OCI-LY7 (cell line): ENCODE measurements around the gene SLCO2A1. TPM values are rescaled to one million over a fixed set of nuclear protein-coding genes. Genes with fewer than 3 reads are reported as not detected.

ENCODE experiments used
- BruUV-seq: library from RNA; stranded (reverse); fragments of 400-500 nt; replicated peaks from 2 replicates; lab custom pipeline; 2021; lab: Mats Ljungman, UMichigan
- CTCF ChIA-PET: fragments of 300-600 bp; sonication (Branson Sonifier 250); formaldehyde crosslinking; loops from one replicate; lab custom pipeline; 2022; ENCODE audit warnings: antibody characterized with exemption; ENCODE audit not compliant: unreplicated experiment; lab: Charles Lee
- POLR2A ChIA-PET: fragments of 300-600 bp; sonication (Branson Sonifier 250); formaldehyde crosslinking; loops from one replicate; lab custom pipeline; 2022; ENCODE audit warnings: antibody characterized with exemption; lab: Charles Lee
- DNase-seq: peaks from one replicate; pipeline ENCODE4 v3.0.0-alpha.2; 2015; ENCODE audit warnings: low spot score
- H2AFZ ChIP-seq: fragments of 200-600 bp; sonication (generic), shearing (Covaris generic); 2 replicates; pipeline ENCODE4 v1.6.1; 2014; ENCODE audit warnings: mild to moderate bottlenecking, antibody characterized with exemption, low read length, moderate library complexity
- H3K27ac ChIP-seq: fragments of 200-600 bp; sonication (generic); 2 replicates; pipeline ENCODE4 v1.5.1; 2014; ENCODE audit warnings: mixed run types, low read depth, mild to moderate bottlenecking, moderate library complexity, low read length, inconsistent platforms; ENCODE audit not compliant: poor library complexity, severe bottlenecking
- H3K36me3 ChIP-seq: fragments of 200-600 bp; sonication (generic); 2 replicates; pipeline ENCODE4 v1.6.1; 2014; ENCODE audit warnings: mild to moderate bottlenecking, antibody characterized with exemption, low read length, moderate library complexity, mixed read lengths; ENCODE audit not compliant: insufficient read depth
- H3K4me1 ChIP-seq: fragments of 200-600 bp; sonication (generic); 2 replicates; pipeline ENCODE4 v1.5.1; 2014; ENCODE audit warnings: mild to moderate bottlenecking, low read length; ENCODE audit not compliant: insufficient read depth, poor library complexity, severe bottlenecking
- H3K4me2 ChIP-seq: fragments of 200-600 bp; sonication (generic); 2 replicates; pipeline ENCODE4 v1.6.1; 2014; ENCODE audit warnings: mild to moderate bottlenecking, low read length
- H3K4me3 ChIP-seq: fragments of 200-600 bp; sonication (generic); 2 replicates; pipeline ENCODE4 v1.5.1; 2014; ENCODE audit warnings: mild to moderate bottlenecking, low read depth, low read length; ENCODE audit not compliant: poor library complexity, severe bottlenecking
- H3K79me2 ChIP-seq: fragments of 200-600 bp; sonication (generic); 2 replicates; pipeline ENCODE4 v1.6.1; 2016; ENCODE audit warnings: low read depth, mild to moderate bottlenecking, low read length, moderate library complexity, mixed read lengths; ENCODE audit not compliant: insufficient read depth
- H3K9me2 ChIP-seq: fragments of 200-600 bp; sonication (generic); 2 replicates; pipeline ENCODE4 v1.6.1; 2016; ENCODE audit warnings: mild to moderate bottlenecking, low read length, mixed read lengths; ENCODE audit not compliant: insufficient read depth
- H3K9me3 ChIP-seq: fragments of 200-600 bp; sonication (generic); 2 replicates; pipeline ENCODE4 v1.6.1; 2014; ENCODE audit warnings: mild to moderate bottlenecking, mixed run types, low read length, mixed read lengths
- H4K20me1 ChIP-seq: fragments of 200-600 bp; sonication (generic); 2 replicates; pipeline ENCODE4 v1.6.1; 2014; ENCODE audit warnings: mild to moderate bottlenecking, antibody characterized with exemption, low read length, moderate library complexity, mixed read lengths; ENCODE audit not compliant: insufficient read depth
- CTCF ChIP-seq: fragments of 200-600 bp; sonication (generic); conservative IDR thresholded peaks from 2 replicates; pipeline ENCODE4 v1.5.1; 2014; ENCODE audit warnings: mild to moderate bottlenecking, antibody characterized with exemption, low read length, moderate library complexity, mixed read lengths
- EZH2phosphoT487 ChIP-seq: fragments of 200-600 bp; sonication (generic); IDR thresholded peaks from 2 replicates; pipeline ENCODE4 v1.6.1; 2018; ENCODE audit warnings: low read depth, borderline replicate concordance, mild to moderate bottlenecking, mixed run types, antibody characterized with exemption, low read length, moderate library complexity, mixed read lengths
- intact Hi-C: fragments of 100-400 bp; cut with micrococcal nuclease; formaldehyde crosslinking; loops from one replicate; pipeline ENCODE4 v1.10.0; 2022; ENCODE audit not compliant: unreplicated experiment
- total RNA-seq, 2 experiments: library from RNA; depleted of rRNA in 1 of 2; stranded (reverse); fragments of >200 nt in 1 of 2; shearing (Covaris generic) in 1 of 2; gene quantifications; 2 replicates each; pipeline ENCODE4 v1.2.3, GENCODE V29; 2014 to 2022

SLCO2A1 gene
- total RNA-seq, 2 experiments from 2014 or later, result not detected

- Histone ChIP-seq H4K20me1 (no peaks in the 10 kb centered on the region), H3K27ac (no peak overlapping the region), H3K9me3 (no peaks in the 10 kb centered on the region), H2AFZ (no peak overlapping the region), H3K36me3 (no peaks in the 10 kb centered on the region), H3K4me3 (no peak overlapping the region), H3K4me2 (no peak overlapping the region), H3K4me1 (no peaks in the 10 kb centered on the region), H3K79me2 (no peaks in the 10 kb centered on the region), H3K9me2 (no peaks in the 10 kb centered on the region)
- BruUV-seq, result no TSS peak
- intact Hi-C loops, result no loop called here
- ChIA-PET CTCF (no interaction called here), POLR2A (no interaction called here)
- TF ChIP-seq CTCF (no peak), EZH2phosphoT487 (no peak)
- DNase-seq, result no peak
These were observed 12.2 kb downstream of the SLCO2A1 start for GRCh38 chr3:134017490-134017889.

- intact Hi-C loops, result no loop called here
- no TSS peak for BruUV-seq
- no peak for DNase-seq
- Histone ChIP-seq H3K9me2 (no peaks in the 10 kb centered on the region), H3K36me3 (no peaks in the 10 kb centered on the region), H2AFZ (no peak overlapping the region), H3K4me3 (no peak overlapping the region), H3K79me2 (no peaks in the 10 kb centered on the region), H3K4me1 (no peaks in the 10 kb centered on the region), H4K20me1 (no peaks in the 10 kb centered on the region), H3K27ac (no peak overlapping the region), H3K9me3 (no peaks in the 10 kb centered on the region), H3K4me2 (no peak overlapping the region)
- TF ChIP-seq EZH2phosphoT487 (no peak), CTCF (no peak)
- ChIA-PET POLR2A (no interaction called here), CTCF (no interaction called here)
These were observed 15.5 kb downstream of the SLCO2A1 start for GRCh38 chr3:134014270-134014669.

- Histone ChIP-seq H3K36me3 (no peaks in the 10 kb centered on the region), H4K20me1 (no peaks in the 10 kb centered on the region), H3K27ac (no peak overlapping the region), H2AFZ (no peak overlapping the region), H3K4me1 (no peaks in the 10 kb centered on the region), H3K9me2 (no peaks in the 10 kb centered on the region), H3K79me2 (no peaks in the 10 kb centered on the region), H3K9me3 (no peaks in the 10 kb centered on the region), H3K4me3 (no peak overlapping the region), H3K4me2 (no peak overlapping the region)
- TF ChIP-seq EZH2phosphoT487, result no peak
- TF ChIP-seq CTCF, result no peak
- ChIA-PET CTCF (no interaction called here), POLR2A (interaction anchor here (1.0 kb wide), 1 partner anchor 10 kb away, joined by 4 read pairs; no protein-coding TSS in a partner anchor)
- intact Hi-C loops, result no loop called here
- no TSS peak for BruUV-seq
- no peak for DNase-seq
These were observed 16.4 kb downstream of the SLCO2A1 start for GRCh38 chr3:134013280-134013679.
